Astrocyte (in vitro differentiated cells and primary cell): ENCODE data around the gene RPS3. TPM values are rescaled to one million over a fixed set of nuclear protein-coding genes. Genes with fewer than 3 reads are reported as not detected.
A peak's percentile ranks its signal among the peaks of the same experiment; 100 is the strongest.

Experiments
- DNase-seq: peaks from one replicate; pipeline ENCODE4 v3.0.0-alpha.2; 2010; ENCODE audit warnings: low read depth
- FAIRE-seq: peaks from 2 replicates; lab custom pipeline; 2011; peaks lifted over from hg19 to GRCh38; lab: Jason Lieb, UNC
- H2AFZ ChIP-seq: 2 replicates; pipeline ENCODE4 v1.6.0; 2012; ENCODE audit warnings: low read depth, low read length, inconsistent platforms
- H3K27ac ChIP-seq: 2 replicates; pipeline ENCODE4 v1.5.1; 2011; ENCODE audit warnings: low read depth, low read length, inconsistent platforms
- H3K27me3 ChIP-seq: 2 replicates; pipeline ENCODE4 v1.6.0; 2011; ENCODE audit warnings: low read length, inconsistent platforms; ENCODE audit not compliant: insufficient read depth
- H3K36me3 ChIP-seq: 2 replicates; pipeline ENCODE4 v1.5.1; 2011; ENCODE audit warnings: low read length, inconsistent platforms; ENCODE audit not compliant: insufficient read depth
- H3K4me1 ChIP-seq: 2 replicates; pipeline ENCODE4 v1.5.1; 2011; ENCODE audit warnings: low read length, inconsistent platforms; ENCODE audit not compliant: insufficient read depth
- H3K4me2 ChIP-seq: 2 replicates; pipeline ENCODE4 v1.6.0; 2012; ENCODE audit warnings: low read length, inconsistent platforms
- H3K4me3 ChIP-seq: 2 replicates; pipeline ENCODE4 v1.5.1; 2011; ENCODE audit warnings: low read depth, mild to moderate bottlenecking, low read length, inconsistent platforms; ENCODE audit not compliant: insufficient read depth
- H3K79me2 ChIP-seq: 2 replicates; pipeline ENCODE4 v1.6.0; 2012; ENCODE audit warnings: mild to moderate bottlenecking, low read length, inconsistent platforms; ENCODE audit not compliant: insufficient read depth
- H3K9ac ChIP-seq: 2 replicates; pipeline ENCODE4 v1.6.0; 2012; ENCODE audit warnings: mild to moderate bottlenecking, low read length, inconsistent platforms
- H3K9me3 ChIP-seq: 2 replicates; pipeline ENCODE4 v1.5.1; 2012; ENCODE audit warnings: low read depth, mild to moderate bottlenecking, low read length, inconsistent platforms; ENCODE audit not compliant: insufficient read depth
- H4K20me1 ChIP-seq: 2 replicates; pipeline ENCODE4 v1.6.0; 2012; ENCODE audit warnings: low read length, inconsistent platforms; ENCODE audit not compliant: insufficient read depth
- H3K27ac Mint-ChIP-seq: one replicate; pipeline ENCODE4 v1.8.0; 2021; ENCODE audit warnings: mild to moderate bottlenecking, mixed read lengths; ENCODE audit not compliant: unreplicated experiment
- H3K27me3 Mint-ChIP-seq: one replicate; pipeline ENCODE4 v1.8.0; 2021; ENCODE audit warnings: low read depth, mixed read lengths; ENCODE audit not compliant: unreplicated experiment
- H3K36me3 Mint-ChIP-seq: one replicate; pipeline ENCODE4 v1.8.0; 2021; ENCODE audit warnings: low read depth, mixed read lengths; ENCODE audit not compliant: unreplicated experiment
- H3K4me1 Mint-ChIP-seq: one replicate; pipeline ENCODE4 v1.8.0; 2021; ENCODE audit warnings: low read depth, mixed read lengths; ENCODE audit not compliant: unreplicated experiment
- H3K4me3 Mint-ChIP-seq: one replicate; pipeline ENCODE4 v1.8.0; 2021; ENCODE audit warnings: mild to moderate bottlenecking, moderate library complexity, mixed read lengths; ENCODE audit not compliant: unreplicated experiment
- H3K9me3 Mint-ChIP-seq: one replicate; pipeline ENCODE4 v1.8.0; 2021; ENCODE audit warnings: mild to moderate bottlenecking, mixed read lengths; ENCODE audit not compliant: unreplicated experiment
- EZH2 ChIP-seq: IDR thresholded peaks from 2 replicates; pipeline ENCODE4 v1.6.1; 2012; ENCODE audit warnings: mild to moderate bottlenecking, low read length, inconsistent platforms; ENCODE audit not compliant: insufficient read depth
- total RNA-seq: library from RNA; stranded (reverse); gene quantifications from 2 replicates; pipeline ENCODE4 v1.2.1, GENCODE V29; 2021
- TF ChIP-seq, protein P1 (sequence below): IDR thresholded peaks from 2 replicates; pipeline ENCODE4 v1.5.1; 2011; ENCODE audit warnings: low read depth, mild to moderate bottlenecking, inconsistent platforms, low read length, moderate library complexity; ENCODE audit not compliant: insufficient read depth

RPS3 gene
- total RNA-seq, 1 donor from 2014 or later, result 1,898 TPM

DNA sequence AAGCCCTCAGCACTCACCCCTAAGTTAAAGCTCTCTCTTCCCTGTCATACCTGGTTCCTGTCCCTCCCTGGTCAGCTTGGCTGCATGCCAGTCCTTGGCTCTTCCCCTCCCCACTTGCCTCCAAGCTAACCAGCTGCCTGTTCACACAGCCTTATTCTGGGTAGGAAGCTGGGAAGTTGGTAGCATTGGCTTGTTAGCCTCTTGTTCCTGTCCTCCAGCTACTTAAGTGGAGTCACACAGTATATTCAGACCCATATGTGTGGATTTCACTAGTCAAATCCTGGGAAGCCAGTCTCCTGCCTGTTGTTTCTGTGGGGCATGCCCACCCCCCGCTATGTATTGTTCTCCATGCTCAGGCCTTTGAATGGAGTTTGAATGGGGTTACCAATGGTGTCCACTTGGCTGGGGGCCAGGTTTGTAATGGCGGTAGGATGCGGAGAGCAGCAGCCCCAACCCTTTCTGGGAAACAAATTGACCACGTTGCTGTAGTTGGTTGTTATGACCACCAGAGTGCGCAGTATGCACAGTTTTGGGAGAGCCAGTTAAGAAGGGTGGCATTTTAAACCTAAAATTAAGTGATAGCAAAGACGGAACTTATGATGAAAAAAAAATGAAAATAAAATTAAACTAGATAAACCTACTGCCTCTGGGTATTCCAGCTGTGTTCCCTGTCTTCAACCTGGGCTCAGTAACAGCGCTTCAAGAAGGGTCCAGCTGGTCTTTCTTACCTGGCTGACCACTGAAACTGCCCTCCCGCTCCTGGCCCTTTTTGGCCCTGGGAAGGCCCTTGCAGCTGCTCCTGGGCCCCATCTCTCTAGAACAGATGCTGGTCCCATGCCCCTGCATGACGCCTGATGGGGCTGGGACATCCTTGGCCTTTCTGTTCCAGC lies 10.7 kb upstream of the RPS3 start:
- Mint-ChIP-seq H3K36me3 (no peaks in the 10 kb centered on the region), H3K27me3 (no peaks in the 10 kb centered on the region), H3K4me3 (no peak overlapping the region), H3K4me1 (peaks cover 7% of the 10 kb centered on the region), H3K9me3 (no peaks in the 10 kb centered on the region), H3K27ac (no peak overlapping the region)
- peaks cover 4% of the 10 kb centered on the region for H3K4me1 ChIP-seq
- peak overlapping the region; percentile 33 for H2AFZ ChIP-seq
- peak overlapping the region; percentile 26 for H3K4me2 ChIP-seq
- H3K9ac ChIP-seq, result no peak overlapping the region
- no peaks in the 10 kb centered on the region for H3K9me3 ChIP-seq
- H3K27ac ChIP-seq, result no peak overlapping the region
- DNase-seq, result peak; percentile 46
- peaks cover 5% of the 10 kb centered on the region for H3K27me3 ChIP-seq
- FAIRE-seq, result no peak
- no peak overlapping the region for H3K4me3 ChIP-seq
- H3K79me2 ChIP-seq, result no peaks in the 10 kb centered on the region
- no peaks in the 10 kb centered on the region for H4K20me1 ChIP-seq
- no peaks in the 10 kb centered on the region for H3K36me3 ChIP-seq
- TF ChIP-seq, protein P1, sequence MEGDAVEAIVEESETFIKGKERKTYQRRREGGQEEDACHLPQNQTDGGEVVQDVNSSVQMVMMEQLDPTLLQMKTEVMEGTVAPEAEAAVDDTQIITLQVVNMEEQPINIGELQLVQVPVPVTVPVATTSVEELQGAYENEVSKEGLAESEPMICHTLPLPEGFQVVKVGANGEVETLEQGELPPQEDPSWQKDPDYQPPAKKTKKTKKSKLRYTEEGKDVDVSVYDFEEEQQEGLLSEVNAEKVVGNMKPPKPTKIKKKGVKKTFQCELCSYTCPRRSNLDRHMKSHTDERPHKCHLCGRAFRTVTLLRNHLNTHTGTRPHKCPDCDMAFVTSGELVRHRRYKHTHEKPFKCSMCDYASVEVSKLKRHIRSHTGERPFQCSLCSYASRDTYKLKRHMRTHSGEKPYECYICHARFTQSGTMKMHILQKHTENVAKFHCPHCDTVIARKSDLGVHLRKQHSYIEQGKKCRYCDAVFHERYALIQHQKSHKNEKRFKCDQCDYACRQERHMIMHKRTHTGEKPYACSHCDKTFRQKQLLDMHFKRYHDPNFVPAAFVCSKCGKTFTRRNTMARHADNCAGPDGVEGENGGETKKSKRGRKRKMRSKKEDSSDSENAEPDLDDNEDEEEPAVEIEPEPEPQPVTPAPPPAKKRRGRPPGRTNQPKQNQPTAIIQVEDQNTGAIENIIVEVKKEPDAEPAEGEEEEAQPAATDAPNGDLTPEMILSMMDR, result peak; percentile 83
- no peak for TF ChIP-seq EZH2

DNA sequence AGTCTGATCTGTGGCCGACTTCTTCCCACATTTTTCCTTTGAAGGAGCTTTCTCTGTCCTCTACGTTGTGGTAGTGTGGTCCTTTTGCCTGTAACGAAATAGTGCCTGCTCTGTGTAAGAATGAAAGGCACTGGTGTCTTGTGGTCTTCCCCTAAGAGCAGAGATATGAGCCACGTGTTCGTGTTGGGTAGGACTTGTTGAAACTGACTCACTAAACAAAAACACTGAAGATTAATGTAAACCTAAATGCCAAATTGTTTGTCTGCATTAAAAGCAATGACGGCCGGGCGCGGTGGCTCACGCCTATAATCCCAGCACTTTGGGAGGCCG lies 10.1 kb upstream of the RPS3 start:
- H3K9ac ChIP-seq, result no peak overlapping the region
- H3K27ac Mint-ChIP-seq, result no peak overlapping the region
- H3K36me3 ChIP-seq, result no peaks in the 10 kb centered on the region
- H3K4me1 ChIP-seq, result peaks cover 4% of the 10 kb centered on the region
- no peaks in the 10 kb centered on the region for H3K27me3 Mint-ChIP-seq
- TF ChIP-seq, protein P1, result no peak
- no peak for TF ChIP-seq EZH2
- peaks cover 5% of the 10 kb centered on the region for H3K27me3 ChIP-seq
- no peaks in the 10 kb centered on the region for H3K9me3 ChIP-seq
- no peak overlapping the region for H3K4me2 ChIP-seq
- H3K9me3 Mint-ChIP-seq, result no peaks in the 10 kb centered on the region
- H3K27ac ChIP-seq, result no peak overlapping the region
- H3K79me2 ChIP-seq, result no peaks in the 10 kb centered on the region
- no peaks in the 10 kb centered on the region for H3K36me3 Mint-ChIP-seq
- DNase-seq (no peak), FAIRE-seq (no peak)
- no peak overlapping the region for H3K4me3 ChIP-seq
- H2AFZ ChIP-seq, result peak overlapping the region; percentile 33
- peaks cover 7% of the 10 kb centered on the region for H3K4me1 Mint-ChIP-seq
- no peak overlapping the region for H3K4me3 Mint-ChIP-seq
- no peaks in the 10 kb centered on the region for H4K20me1 ChIP-seq

DNA sequence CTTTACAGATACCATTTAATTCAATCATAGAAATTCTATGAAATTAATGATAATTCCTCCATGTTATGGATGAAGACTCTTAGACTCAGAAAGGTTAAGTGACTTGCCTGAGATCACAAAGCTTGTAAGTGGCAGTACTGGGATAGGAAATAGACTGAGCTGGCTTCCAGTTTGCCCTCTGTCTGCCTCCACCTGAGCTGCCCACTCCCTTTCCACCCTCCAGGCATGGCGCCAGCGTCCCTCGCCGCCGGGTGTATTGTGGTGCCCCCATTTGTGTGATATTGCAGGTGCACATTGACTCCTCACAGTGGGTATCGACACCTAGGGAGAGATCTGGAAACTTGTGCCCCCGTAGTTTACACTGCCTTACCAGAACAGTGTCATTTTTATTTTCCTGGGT lies 9.4 kb upstream of the RPS3 start:
- Histone ChIP-seq H3K9ac (no peak overlapping the region), H3K4me1 (peaks cover 4% of the 10 kb centered on the region), H3K27ac (no peak overlapping the region), H2AFZ (no peak overlapping the region), H3K4me3 (no peak overlapping the region), H3K27me3 (peaks cover 5% of the 10 kb centered on the region), H3K9me3 (no peaks in the 10 kb centered on the region), H3K4me2 (no peak overlapping the region), H4K20me1 (no peaks in the 10 kb centered on the region), H3K79me2 (no peaks in the 10 kb centered on the region), H3K36me3 (no peaks in the 10 kb centered on the region)
- Mint-ChIP-seq H3K27ac (no peak overlapping the region), H3K4me3 (no peak overlapping the region), H3K27me3 (no peaks in the 10 kb centered on the region), H3K36me3 (no peaks in the 10 kb centered on the region), H3K9me3 (no peaks in the 10 kb centered on the region), H3K4me1 (peaks cover 7% of the 10 kb centered on the region)
- FAIRE-seq (no peak), DNase-seq (no peak)
- TF ChIP-seq EZH2, result no peak
- TF ChIP-seq, protein P1, result no peak
